Hypothalamus (tissue), 51 donors: ENCODE measurements around the gene KIAA0825.

Experiments
- DNase-seq, 51 donors: peaks; one replicate each; lab custom pipeline; 2025; lab: John Stamatoyannopoulos, UW

The KIAA0825 gene

GRCh38 chr5:94442076-94442475 lies 176.3 kb downstream of the KIAA0825 start:
- no peak for DNase-seq

- DNase-seq: no peak
These were observed 178.4 kb downstream of the KIAA0825 start for GRCh38 chr5:94440015-94440414.

DNA sequence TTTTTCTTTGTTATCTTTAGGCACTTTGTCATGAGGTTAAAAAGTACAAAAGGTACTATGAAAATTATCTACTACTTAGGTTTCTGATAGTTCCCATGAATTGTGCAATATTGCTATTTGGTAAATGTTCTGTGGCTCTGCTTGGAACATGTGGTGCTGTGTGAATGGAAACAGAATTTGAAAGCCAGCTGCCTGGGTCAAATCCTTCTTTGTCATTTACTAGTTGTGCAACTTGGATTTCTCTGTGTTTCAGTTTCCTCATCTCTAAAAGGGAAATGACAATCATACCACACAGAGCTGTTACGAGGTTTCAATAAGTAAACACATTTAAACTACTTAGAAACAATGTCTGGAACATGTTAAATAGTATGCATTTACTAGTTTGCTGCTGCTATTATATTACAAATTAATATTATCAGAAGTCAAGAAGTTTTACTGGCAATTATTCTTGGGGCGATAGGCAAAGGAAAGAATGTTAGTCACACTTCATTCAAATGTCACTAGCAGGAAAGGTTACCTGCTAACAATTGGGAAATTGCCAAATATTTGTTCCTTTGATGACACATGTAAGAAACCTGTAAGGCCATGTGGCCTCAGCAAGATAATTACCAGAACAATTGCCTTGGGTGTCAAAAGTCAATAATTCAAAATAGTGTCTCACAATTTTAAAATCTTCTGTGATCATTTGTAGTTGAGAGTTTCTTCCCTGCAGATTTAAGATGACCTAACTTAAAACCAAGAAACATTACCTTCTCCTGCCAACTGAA lies 184.8 kb downstream of the KIAA0825 start:
- DNase-seq: no peak

- no peak for DNase-seq
These were observed 185.9 kb downstream of the KIAA0825 start for GRCh38 chr5:94432499-94432898.

GRCh38 chr5:94431696-94432095 lies 186.7 kb downstream of the KIAA0825 start:
- no peak for DNase-seq

GRCh38 chr5:94429566-94429965 lies 188.8 kb downstream of the KIAA0825 start:
- no peak for DNase-seq

- DNase-seq: no peak
These were observed 193.0 kb downstream of the KIAA0825 start for GRCh38 chr5:94425396-94425795.

DNA sequence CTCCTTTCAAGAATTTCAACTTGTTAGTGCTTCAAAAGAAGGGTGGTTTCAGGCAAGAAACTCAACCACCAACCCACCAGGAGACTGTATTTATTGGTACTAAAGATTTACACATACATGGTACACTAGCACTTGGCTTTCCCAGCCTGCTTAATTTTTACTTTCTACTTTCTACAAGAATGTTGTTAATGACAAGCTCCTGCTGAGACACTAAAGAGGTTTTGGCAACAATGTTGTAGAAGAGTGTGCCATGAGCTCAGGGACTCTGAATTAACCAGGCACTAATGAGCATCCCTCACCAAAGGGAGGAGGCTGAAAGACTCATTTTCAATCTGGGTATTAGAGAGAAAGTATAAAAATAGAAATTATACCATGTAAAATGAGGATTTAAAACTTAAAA lies 195.0 kb downstream of the KIAA0825 start:
- no peak for DNase-seq

- DNase-seq: no peak
These were observed 195.6 kb downstream of the KIAA0825 start for GRCh38 chr5:94422812-94423211.

DNA sequence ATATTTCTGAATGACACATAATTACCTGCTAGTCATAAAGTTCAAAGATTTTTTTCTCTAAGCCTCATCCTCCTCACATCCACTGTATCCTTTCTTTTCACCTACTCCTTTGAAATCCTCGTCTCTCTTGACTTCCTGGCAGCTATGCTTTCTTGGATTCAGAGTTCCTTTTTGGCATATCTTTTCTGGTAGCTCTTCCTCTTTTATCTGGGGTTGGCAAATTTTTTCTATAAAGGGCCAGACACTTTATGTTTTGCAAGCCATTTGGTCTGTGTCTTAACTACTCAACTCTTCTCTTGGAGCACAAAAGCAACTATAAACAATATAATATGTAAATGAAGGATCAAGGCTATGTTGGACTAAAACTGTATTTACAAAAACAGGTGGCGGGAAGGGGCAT lies 197.5 kb downstream of the KIAA0825 start:
- no peak for DNase-seq

- DNase-seq: no peak
These were observed 202.6 kb downstream of the KIAA0825 start for GRCh38 chr5:94415798-94416197.

DNA sequence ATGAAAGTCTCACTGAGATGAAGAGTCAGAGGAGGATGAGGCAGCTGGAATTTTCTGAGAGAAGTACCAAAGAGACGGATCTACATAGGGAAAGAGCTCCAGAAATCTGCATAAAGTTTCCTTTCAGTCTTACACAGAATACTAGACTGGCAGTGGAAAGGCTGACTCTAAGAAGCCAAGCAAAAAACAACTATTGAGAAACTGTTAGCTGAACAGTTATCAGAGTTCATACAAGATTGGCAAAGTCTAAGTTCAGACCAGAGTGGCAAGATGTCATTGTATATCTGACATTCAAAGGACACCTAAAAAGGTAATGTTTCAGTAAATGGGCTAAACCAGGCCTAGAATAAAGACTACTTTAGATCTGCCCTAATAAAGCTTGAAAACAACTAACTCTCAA lies 209.0 kb downstream of the KIAA0825 start:
- no peak for DNase-seq

DNA sequence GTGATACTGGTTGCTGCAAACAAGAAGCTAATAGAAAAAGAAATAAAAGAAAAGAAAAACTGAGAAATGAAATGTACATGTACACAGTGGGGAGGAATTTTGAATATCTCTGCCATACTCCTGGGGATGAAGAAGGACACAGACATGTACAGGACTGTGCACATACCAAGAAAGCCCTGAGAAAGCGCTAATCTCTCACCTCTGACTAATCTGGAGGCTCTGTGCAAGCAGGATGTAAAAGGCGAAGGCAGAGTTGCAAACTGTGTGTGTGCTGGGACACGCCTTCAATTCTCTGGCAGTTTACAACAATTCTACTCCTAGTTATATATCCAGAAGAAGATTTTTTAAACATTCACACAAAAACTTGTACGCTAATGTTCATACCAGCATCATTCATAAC lies 211.4 kb downstream of the KIAA0825 start:
- DNase-seq: no peak

DNA sequence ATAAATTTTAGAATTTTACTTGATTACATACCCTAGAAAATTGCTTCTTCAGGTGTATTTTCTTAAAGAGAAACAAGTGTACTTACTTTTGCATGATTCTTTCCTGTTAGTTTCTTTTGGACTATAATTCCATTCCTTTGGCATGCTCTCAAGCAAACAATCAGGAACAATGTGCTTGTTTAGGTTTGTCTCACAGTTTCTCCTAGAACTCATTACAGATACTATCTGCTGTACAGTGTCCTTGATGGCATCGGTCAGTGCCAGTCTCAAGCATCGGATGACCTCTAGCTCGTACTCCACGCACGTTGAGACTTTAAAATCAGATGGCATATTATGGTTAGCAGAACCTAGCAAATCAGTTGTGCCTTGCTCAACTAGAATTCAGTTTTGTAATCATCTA lies 214.9 kb downstream of the KIAA0825 start:
- DNase-seq: no peak

GRCh38 chr5:94402096-94402495 lies 216.3 kb downstream of the KIAA0825 start:
- DNase-seq: no peak

GRCh38 chr5:94397508-94397907 lies 220.9 kb downstream of the KIAA0825 start:
- DNase-seq: no peak

DNA sequence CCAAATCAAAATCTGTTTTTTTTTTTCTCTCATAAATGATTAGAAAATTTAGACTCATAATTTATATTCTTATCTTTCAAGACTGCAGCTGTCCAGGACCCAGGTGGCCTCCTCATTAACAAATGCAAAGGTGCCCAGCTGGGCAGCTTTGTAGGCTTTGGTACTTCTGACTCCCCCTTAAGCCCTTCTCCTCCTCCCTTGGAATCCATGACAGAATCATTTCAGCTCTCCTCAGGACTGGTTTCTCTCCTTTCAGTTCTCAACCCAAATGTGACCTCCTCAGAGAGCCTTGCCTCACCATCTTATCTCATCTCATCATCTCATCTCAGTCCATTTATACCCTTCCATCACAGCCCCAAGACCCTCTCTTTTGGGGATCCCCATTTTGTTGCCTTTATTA lies 221.7 kb downstream of the KIAA0825 start:
- DNase-seq: no peak

- no peak for DNase-seq
These were observed 222.9 kb downstream of the KIAA0825 start for GRCh38 chr5:94395468-94395867.

DNA sequence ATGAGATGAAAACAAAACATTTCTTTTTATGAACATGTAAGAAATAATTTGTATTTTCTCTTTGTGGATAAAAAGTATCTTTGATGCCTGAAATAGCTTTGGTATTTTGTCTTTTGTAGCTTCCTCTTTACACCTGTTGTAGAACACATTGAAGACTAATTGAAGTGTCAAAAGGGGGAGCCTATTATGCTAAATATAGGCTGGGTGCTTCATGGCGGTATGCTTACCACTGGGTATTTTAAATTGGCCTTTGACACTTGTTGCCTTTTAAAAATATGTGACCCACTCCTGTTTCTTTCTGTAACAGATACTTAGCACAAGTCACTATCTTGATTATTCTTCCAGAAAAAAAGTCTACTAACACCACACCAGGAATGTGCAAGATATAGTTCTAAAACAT lies 226.4 kb downstream of the KIAA0825 start:
- DNase-seq: no peak

- DNase-seq: no peak
These were observed 228.9 kb downstream of the KIAA0825 start for GRCh38 chr5:94389515-94389899.

DNA sequence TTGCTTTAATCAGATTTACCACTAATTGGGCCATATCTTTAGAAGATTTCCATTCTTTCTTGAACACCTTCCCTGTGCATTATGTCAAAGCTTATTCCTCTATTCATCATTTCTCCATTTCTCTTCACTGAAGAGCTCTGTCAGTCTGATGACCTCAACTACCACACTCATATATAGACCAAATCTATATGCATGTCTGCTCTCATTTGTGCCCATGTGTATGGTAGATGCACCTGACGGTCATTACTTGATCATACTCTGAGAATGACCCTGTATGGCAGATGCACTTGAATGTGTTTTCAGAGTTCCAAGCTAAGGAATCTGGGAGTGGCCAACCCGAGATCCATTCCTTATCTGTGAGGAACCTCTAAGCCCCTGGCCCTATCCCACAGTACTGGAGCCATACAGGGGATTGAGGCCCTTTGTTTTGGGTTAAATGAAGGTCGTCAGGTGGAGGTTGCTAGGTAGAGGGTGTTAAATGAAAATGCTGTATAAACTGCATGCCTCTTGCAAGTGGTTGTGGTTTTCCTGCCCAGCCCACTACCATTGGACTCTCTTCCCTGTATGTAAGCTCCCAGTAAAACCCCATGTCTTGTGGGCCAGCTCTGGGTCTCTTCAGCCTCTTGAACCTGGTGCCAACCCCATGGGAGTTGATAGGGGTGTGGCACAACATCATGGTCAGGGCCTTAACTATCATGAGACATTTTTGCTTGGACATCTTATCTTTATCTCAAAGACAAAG lies 229.5 kb downstream of the KIAA0825 start:
- no peak for DNase-seq

DNA sequence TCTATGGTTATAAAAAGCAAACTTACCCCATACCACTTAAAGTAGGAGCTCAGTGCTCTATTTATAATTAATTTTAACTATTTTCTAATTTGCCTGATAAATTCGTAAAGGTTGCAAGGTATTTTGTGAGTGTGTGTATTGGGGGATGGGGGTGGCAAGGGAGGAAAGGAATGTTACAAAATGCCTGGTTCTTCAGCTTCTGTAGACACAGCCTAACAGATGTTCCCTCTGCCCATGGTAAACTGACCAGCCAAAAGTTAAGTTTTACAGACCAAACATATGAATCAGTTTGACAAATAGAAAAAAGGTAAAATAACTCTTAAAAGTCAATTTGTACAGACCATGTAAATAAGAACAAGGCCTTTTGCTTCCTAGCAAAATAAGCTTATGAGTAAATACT lies 232.6 kb downstream of the KIAA0825 start:
- DNase-seq: no peak
